Measurements from ENCODE around the gene CHRNB4.
"Not testable (repeated sequence)": the region's sequence is repeated elsewhere in the genome, so short reads cannot be mapped to it uniquely, and the experiment has no call there.

Gene CHRNB4

GRCh38 chr15:78615151-78615589, 25.8 kb downstream of the CHRNB4 start:
- DNase-seq, result no peak

- DNase-seq, result no peak
Observed at GRCh38 chr15:78614021-78614420, 27.0 kb downstream of the CHRNB4 start.

- not testable (repeated sequence) for DNase-seq
Observed at GRCh38 chr15:78609551-78609950, 31.5 kb downstream of the CHRNB4 start.

GRCh38 chr15:78605680-78606079, 35.3 kb downstream of the CHRNB4 start:
- no peak for DNase-seq

GRCh38 chr15:78605201-78605600, 35.8 kb downstream of the CHRNB4 start:
- DNase-seq, result no peak

GRCh38 chr15:78604420-78604819, 36.6 kb downstream of the CHRNB4 start:
- no peak for DNase-seq

- no peak for DNase-seq
Observed at GRCh38 chr15:78603467-78603866, 37.5 kb downstream of the CHRNB4 start.

- no peak for DNase-seq
Observed at GRCh38 chr15:78599189-78599588, 41.8 kb downstream of the CHRNB4 start.

- DNase-seq, result no peak
Observed at GRCh38 chr15:78598348-78598747, 42.7 kb downstream of the CHRNB4 start.

- no peak for DNase-seq
Observed at GRCh38 chr15:78597583-78597982, 43.4 kb downstream of the CHRNB4 start.

GRCh38 chr15:78574944-78575343, 66.1 kb downstream of the CHRNB4 start:
- DNase-seq, result no peak
